ENCODE data around the gene PDILT. TPM values are rescaled to one million over a fixed set of nuclear protein-coding genes. Genes with fewer than 3 reads are reported as not detected.

The PDILT gene
- total and polyA plus RNA-seq, 2 of the 8 experiments (the other 6 are each of a cell fraction or from before 2014, with no cell fraction given): not detected

DNA sequence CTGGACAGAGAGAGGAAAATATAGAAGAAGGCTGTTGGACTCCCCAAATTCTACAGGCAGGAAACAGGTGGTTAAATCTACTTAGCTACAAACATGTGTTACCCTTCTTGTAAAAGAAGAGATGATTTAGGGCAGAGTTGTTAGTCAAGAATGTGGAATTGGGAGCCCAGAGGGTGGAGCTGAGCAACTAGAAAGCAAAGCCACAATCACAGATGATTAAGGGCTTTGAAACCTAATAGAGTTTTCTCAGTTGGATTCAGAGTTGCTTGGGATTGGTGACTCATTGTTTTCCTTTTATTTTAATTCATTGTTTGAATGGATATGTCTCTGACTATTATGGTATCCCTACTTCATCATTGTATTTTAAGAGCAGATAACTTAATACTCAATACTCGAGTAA, 11.0 kb upstream of the PDILT start (continued):
- no peak for TF ChIP-seq KDM5A (IDR thresholded peaks at IDR 0.05; ENCODE audit: low read length)
- TF ChIP-seq ZNF274 (IDR thresholded peaks at IDR 0.05; ENCODE audit: borderline replicate concordance, extremely low read depth, low read length): no peak
- TF ChIP-seq BCL11A (IDR thresholded peaks at IDR 0.05; ENCODE audit: low read depth in 2 of 2, low read length in 2 of 2): no peak
- no peak for TF ChIP-seq CTBP2 (IDR thresholded peaks at IDR 0.05; ENCODE audit: borderline replicate concordance, insufficient read depth, insufficient read length, low read length)
- no peak for TF ChIP-seq TCF12 (IDR thresholded peaks at IDR 0.05; ENCODE audit: low read depth, low read length)

All from H1 (cell line).